IPS DF 6.9 (cell line): Measurements from ENCODE around the gene YPEL2.

Experiments
- DNase-seq: peaks from one replicate; pipeline ENCODE4 v3.0.0-alpha.2; 2013; ENCODE audit warnings: low read depth, low spot score
- H3K27ac ChIP-seq: one replicate; pipeline ENCODE4 v1.5.1; 2013; ENCODE audit warnings: low read length, control low read depth
- H3K27me3 ChIP-seq: 2 replicates; pipeline ENCODE4 v1.6.1; 2013; ENCODE audit warnings: mild to moderate bottlenecking, low read length; ENCODE audit not compliant: control insufficient read depth, insufficient read depth
- H3K36me3 ChIP-seq: 2 replicates; pipeline ENCODE4 v1.6.1; 2013; ENCODE audit warnings: low read length; ENCODE audit not compliant: control insufficient read depth, insufficient read depth
- H3K4me1 ChIP-seq: 2 replicates; pipeline ENCODE4 v1.6.1; 2013; ENCODE audit warnings: low read length; ENCODE audit not compliant: control insufficient read depth, insufficient read depth
- H3K4me3 ChIP-seq: 2 replicates; pipeline ENCODE4 v1.5.1; 2013; ENCODE audit warnings: mild to moderate bottlenecking, low read length
- H3K9me3 ChIP-seq: 2 replicates; pipeline ENCODE4 v1.6.1; 2013; ENCODE audit warnings: low read length, inconsistent platforms; ENCODE audit not compliant: control insufficient read depth, insufficient read depth
- WGBS: extraction: QIAGEN DNeasy Blood & Tissue Kit; methylation state at CpG from one replicate; pipeline ENCODE4 v1.1.7; 2013; ENCODE audit warnings: mixed read lengths, missing lambda C conversion rate; ENCODE audit not compliant: insufficient read length, insufficient coverage; 5-methylcytosine and 5-hydroxymethylcytosine counted together

Gene YPEL2

DNA sequence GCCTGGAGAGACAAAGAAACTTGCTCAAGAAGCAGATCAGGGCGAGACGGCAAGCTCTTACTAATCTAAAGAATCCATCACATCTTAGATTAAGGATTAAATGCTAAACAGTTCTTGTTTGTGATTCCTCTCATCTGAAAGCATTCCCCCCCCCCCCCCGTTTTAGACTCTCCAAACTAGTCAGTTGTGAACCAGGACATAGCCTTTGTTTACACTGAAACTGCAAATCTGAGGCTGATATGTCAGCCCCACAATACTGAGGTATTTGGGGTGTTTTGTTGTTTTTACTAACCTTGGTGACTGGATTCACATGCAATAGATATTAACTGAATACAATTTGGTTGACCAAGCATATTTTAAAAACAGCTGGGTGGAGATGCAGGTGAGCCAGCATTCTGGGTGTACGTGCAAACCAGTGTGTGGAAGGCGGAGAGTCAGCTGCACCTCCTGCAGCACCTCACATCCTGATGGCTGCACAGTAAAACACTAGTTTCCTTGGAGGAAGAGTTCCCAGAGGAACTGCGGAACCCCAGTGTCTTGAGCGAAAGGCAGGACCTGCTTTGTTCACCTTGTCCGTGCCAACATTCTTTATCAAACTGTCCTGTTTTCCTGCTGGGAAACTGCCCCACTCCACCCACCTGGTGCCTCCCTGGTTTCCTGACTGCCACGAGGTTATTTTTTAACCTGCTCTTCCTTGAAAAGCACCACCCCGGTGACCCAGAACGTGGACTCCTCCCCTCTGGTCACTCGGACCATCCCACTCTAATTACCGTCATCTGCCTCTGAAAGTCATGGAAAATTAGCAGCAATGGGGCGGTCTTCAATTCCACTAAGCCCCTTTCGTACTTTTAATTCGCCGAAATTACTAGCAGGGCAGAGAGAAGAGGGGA, 1.2 kb upstream of the YPEL2 start:
- peaks cover 4% of the 10 kb centered on the region; the same call in 1 of the 2 replicates for H3K4me1 ChIP-seq
- WGBS = no CpG with 5 or more reads among the region's 17 CpGs
- H3K9me3 ChIP-seq = no peaks in the 10 kb centered on the region
- no peak overlapping the region for H3K27ac ChIP-seq
- DNase-seq = no peak
- H3K4me3 ChIP-seq = no peak overlapping the region
- H3K27me3 ChIP-seq = peaks cover 2% of the 10 kb centered on the region
- H3K36me3 ChIP-seq = no peaks in the 10 kb centered on the region

DNA sequence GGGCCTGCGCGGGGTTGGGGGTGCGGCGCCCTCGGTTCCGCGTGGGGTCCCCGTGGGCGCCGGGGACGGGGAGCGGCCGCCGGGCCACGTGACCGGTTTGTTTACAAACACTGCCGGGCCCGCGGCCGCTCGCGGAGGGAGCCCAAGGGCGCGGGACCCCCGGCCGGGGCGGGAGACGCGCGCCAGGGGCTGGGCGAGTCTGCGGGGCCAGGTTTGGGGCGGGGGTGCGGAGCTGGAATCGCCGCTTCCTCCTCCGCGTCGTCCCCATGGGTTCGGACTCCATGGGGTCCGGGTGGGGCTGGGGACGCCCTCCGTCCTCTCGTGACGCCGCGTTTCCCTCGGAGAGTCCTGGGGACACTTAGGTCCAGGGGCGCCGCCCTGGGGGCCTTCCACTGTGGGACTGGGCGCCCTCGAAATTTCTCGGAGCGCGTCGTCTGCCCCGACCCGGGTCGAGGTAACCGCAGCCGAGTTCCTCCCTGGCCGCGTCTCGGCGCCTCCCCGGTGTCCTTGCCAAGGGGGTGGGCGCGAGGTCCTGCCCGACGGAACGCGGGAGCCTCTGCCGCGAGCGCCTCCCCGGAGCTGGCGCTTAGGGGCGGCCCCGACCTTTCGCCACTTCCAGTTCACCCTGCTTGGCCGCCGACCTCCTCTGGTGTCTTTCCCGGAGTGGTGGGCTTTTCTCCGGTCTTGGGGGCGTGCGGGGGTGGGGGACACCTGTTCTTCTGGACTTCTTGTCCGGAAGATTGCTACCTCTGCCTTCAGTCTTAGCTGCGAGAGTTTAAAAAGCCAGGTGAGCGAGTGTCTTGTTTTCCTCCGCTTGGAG, 684 bp downstream of the YPEL2 start:
- peak overlapping the region; percentile 96 for H3K4me3 ChIP-seq
- peaks cover 4% of the 10 kb centered on the region; the same call in 1 of the 2 replicates for H3K4me1 ChIP-seq
- no peaks in the 10 kb centered on the region for H3K36me3 ChIP-seq
- no peak for DNase-seq
- peaks cover 2% of the 10 kb centered on the region for H3K27me3 ChIP-seq
- no peaks in the 10 kb centered on the region for H3K9me3 ChIP-seq
- WGBS = no CpG with 5 or more reads among the region's 90 CpGs
- H3K27ac ChIP-seq = no peak overlapping the region

DNA sequence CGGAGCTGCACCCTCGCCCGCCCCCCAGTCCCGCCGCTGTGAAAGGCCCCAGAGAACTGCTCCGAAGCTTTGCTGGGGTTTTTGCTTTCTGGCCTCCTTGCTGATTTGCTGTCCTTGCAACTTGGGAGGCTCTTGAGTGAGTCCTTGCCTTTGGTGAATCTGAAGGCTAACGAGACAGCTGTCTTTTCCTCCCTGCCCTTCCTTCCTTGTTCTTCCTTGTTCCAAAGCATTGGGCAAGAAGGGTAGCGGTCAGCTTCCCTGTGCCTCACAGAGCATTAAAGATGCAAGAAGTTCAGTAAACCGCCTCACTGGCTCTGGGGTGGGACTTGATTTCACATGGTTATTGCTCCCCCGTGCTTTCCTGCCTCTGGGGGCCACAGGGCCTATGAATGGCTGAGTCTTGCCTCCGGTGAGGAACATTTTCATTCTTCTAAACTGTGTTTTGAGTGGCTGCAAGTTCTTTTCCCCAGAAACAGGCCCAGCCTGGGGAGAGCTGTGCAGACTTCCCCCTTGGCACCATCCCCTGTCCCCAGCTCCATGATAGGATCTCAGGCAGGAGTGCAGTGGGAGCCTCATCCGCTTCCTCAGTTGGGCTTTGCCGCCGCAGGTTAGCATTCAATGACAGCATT, 1.4 kb downstream of the YPEL2 start:
- Histone ChIP-seq H3K27ac (no peak overlapping the region), H3K4me1 (peaks cover 4% of the 10 kb centered on the region; the same call in 1 of the 2 replicates), H3K27me3 (peaks cover 2% of the 10 kb centered on the region), H3K9me3 (no peaks in the 10 kb centered on the region), H3K4me3 (peak overlapping the region; percentile 96; the same call in 1 of the 2 replicates), H3K36me3 (no peaks in the 10 kb centered on the region)
- no peak for DNase-seq
- no CpG with 5 or more reads among the region's 14 CpGs for WGBS

DNA sequence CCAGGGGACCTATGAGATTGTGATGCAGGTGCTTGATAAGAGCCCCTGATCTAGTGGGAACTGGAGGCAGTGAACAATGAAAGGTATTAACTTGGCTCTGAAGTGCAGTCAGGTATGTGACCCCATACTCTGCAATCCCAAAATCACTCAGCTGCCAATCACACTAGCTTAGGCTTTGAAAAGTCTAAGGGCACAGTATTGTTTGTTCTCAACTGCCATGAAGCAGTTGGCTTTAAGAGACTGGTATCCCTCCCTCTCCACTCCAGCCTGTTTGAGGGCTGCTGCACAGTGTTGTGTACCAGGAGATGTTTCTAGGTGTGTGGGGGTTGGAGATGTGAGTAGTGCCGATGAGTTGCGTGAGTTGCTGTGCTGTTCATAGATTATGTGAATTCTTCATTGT, 2.4 kb downstream of the YPEL2 start:
- DNase-seq = no peak
- Histone ChIP-seq H3K36me3 (no peaks in the 10 kb centered on the region), H3K9me3 (no peaks in the 10 kb centered on the region), H3K4me1 (peaks cover 4% of the 10 kb centered on the region; the same call in 1 of the 2 replicates), H3K27me3 (peaks cover 2% of the 10 kb centered on the region), H3K4me3 (no peak overlapping the region), H3K27ac (no peak overlapping the region)
- WGBS = no CpG with 5 or more reads among the region's 2 CpGs

DNA sequence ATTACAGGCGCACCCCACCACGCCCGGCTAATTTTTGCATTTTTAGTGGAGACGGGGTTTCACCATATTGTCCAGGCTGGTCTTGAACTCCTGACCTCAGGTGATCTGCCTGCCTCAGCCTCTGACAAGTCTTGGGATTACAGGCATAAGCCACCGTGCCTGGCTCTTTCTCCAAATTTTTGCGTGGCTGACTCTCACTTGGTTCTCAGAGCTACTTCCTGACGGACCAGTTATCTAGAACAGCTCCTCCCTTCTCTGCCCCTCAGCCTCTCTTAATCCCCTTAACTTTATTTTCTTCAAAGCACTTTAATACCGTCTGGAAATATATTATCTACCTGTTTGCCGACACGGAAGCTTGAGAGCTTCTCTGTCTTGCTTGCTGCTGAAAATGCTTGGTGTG, 4.2 kb downstream of the YPEL2 start:
- no CpG with 5 or more reads among the region's 10 CpGs for WGBS

DNA sequence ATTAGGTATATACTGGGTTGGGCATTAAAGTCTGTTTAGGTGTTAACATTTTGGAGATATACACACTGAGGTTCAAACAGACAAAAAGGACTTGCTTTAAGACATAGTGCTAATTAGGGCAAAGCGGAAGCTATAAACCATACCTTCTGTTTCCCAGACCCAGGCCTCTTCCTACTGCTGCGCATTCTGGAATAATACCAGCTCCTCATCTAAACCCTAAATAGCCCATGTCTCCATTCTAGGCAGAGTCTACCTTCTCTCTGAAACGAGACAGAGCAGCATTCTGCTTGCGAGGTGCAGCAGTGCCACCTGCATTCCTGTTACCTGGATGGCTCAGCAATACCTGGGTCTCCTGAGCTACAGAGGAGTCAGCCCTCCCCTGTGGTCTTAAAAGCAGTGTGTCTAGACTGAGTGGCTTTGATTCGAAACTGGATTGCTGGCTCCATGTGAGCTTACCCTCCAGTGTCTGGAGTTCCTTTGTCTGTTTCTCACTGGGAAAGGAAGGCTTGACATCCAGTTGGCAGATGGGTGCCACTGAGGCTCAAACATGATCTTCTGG, 6.4 kb downstream of the YPEL2 start:
- no peak for DNase-seq
- no peaks in the 10 kb centered on the region for H3K9me3 ChIP-seq
- peaks cover 2% of the 10 kb centered on the region; the same call in 1 of the 2 replicates for H3K27me3 ChIP-seq
- H3K36me3 ChIP-seq = no peaks in the 10 kb centered on the region
- H3K4me3 ChIP-seq = no peak overlapping the region
- H3K27ac ChIP-seq = no peak overlapping the region
- no peaks in the 10 kb centered on the region for H3K4me1 ChIP-seq
- no CpG with 5 or more reads among the region's 5 CpGs for WGBS

More for the DNA sequence above, 4.2 kb downstream of the YPEL2 start:
- Histone ChIP-seq H3K27ac (no peak overlapping the region), H3K9me3 (no peaks in the 10 kb centered on the region), H3K27me3 (peaks cover 2% of the 10 kb centered on the region), H3K4me1 (peaks cover under 1% of the 10 kb centered on the region; the same call in 1 of the 2 replicates), H3K36me3 (no peaks in the 10 kb centered on the region), H3K4me3 (no peak overlapping the region)
- DNase-seq = no peak

DNA sequence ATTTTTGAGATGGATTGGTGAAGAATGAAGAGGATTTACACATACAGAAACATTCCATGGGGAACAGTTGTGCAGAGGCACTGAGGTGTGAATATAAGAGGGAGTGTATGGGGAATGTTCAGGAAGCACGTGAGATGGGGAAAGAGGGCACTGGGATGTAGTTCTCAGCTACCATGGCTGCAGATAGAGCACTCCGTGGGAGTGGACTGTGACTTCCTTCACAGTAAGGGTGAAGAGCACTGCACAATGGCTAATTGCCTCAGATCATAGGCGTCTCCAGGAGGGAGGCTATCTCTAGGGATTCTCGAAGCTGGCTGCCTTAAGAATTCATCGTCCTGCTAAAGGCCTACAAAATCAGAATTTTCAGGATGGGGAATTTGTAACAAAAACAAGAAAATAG, 7.0 kb downstream of the YPEL2 start:
- no peaks in the 10 kb centered on the region for H3K4me1 ChIP-seq
- H3K36me3 ChIP-seq = no peaks in the 10 kb centered on the region
- H3K27me3 ChIP-seq = no peaks in the 10 kb centered on the region
- no CpG with 5 or more reads among the region's 5 CpGs for WGBS
- DNase-seq = no peak
- H3K4me3 ChIP-seq = no peak overlapping the region
- H3K9me3 ChIP-seq = no peaks in the 10 kb centered on the region
- no peak overlapping the region for H3K27ac ChIP-seq

DNA sequence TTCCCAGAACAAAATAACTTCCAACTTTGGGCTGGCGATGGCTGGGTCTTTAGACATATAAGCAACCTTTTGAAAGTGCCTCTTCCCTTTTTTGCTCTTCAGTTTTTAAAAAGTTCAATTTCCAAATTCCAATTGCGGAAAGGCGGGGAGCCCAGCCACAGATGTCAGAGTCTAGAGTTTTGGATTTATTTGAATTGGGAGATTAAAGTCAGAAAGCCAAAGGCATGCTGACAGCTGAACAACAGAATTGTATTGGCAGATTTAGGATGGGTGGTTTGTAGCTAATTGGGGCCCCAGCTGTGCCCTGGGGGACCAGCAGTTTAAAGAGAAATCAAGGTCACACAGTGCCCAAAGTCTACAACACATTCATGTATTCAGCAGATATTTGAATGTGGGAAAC, 10.5 kb downstream of the YPEL2 start:
- Histone ChIP-seq H3K36me3 (no peaks in the 10 kb centered on the region), H3K4me3 (no peak overlapping the region), H3K27ac (no peak overlapping the region), H3K4me1 (0 out of 2 replicates have a peak, but pooled peaks cover 2% of the 10 kb centered on the region), H3K27me3 (no peaks in the 10 kb centered on the region), H3K9me3 (no peaks in the 10 kb centered on the region)
- no peak for DNase-seq
- WGBS = no CpG with 5 or more reads among the region's 3 CpGs

DNA sequence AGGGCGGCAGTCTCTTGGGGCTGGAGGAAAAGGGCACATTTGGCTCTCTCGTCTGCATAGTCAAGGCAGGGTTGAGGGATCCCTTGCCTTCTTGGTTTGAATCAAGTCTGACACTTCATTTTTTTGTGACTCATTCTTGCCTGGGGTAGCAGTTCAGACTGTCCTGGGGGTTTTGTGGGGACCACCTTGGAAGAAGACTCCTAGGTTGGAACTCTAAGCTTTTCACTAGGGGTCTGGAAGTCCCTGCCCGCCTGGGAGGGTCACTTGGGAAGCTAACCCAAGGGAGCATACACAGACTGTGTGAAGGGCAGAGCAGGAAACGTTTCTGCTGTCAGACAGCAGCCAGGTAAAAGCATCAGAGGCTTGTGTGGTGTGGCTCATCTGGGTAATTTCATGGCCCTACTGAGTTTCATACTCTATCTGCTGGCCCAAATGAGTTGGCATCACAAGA, 11.3 kb downstream of the YPEL2 start:
- Histone ChIP-seq H3K9me3 (no peaks in the 10 kb centered on the region), H3K4me3 (no peak overlapping the region)
- WGBS = no CpG with 5 or more reads among the region's 4 CpGs

DNA sequence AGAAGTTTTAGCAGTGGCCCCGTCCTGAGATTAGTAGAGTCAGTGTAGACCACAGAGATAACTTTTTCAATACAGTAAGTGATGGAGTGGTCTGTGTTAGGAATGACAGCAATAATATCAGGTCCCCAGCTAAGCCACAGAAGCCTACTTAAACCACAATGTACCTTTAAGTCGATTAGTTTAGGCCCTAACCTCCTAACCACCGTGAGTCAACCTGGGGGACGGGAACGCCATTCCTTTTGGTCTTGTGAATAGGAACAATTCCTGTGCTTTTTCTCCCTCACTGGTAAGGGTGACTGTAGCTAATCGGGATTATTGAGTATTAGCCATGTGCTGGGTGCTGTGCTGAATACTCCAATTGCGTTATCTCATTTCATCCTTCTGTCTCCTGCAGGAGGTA, 14.0 kb downstream of the YPEL2 start:
- Histone ChIP-seq H3K4me3 (no peak overlapping the region), H3K27ac (no peak overlapping the region), H3K4me1 (0 out of 2 replicates have a peak, but pooled peaks cover 2% of the 10 kb centered on the region), H3K9me3 (no peaks in the 10 kb centered on the region), H3K27me3 (no peaks in the 10 kb centered on the region), H3K36me3 (no peaks in the 10 kb centered on the region)
- DNase-seq = no peak
- no CpG with 5 or more reads among the region's 7 CpGs for WGBS

More for the DNA sequence above, 11.3 kb downstream of the YPEL2 start:
- H3K27me3 ChIP-seq = no peaks in the 10 kb centered on the region
- H3K4me1 ChIP-seq = 0 out of 2 replicates have a peak, but pooled peaks cover 2% of the 10 kb centered on the region
- H3K36me3 ChIP-seq = no peaks in the 10 kb centered on the region
- no peak overlapping the region for H3K27ac ChIP-seq
- DNase-seq = no peak
